SK-N-SH treated with all-trans-retinoic acid at 6 μM for 48 hours (cell line): ENCODE data around the gene DIP2C.

Experiments used
- RARB ChIP-seq: fragments of 250-450 bp; sonication (Bioruptor Pico); IDR thresholded peaks from 2 replicates; pipeline ENCODE4 v1.8.0; 2021; ENCODE audit warnings: mild to moderate bottlenecking, moderate library complexity
- TOX ChIP-seq: fragments of 250-450 bp; sonication (Bioruptor Pico); IDR thresholded peaks from 2 replicates; pipeline ENCODE4 v1.8.0; 2021; ENCODE audit warnings: mild to moderate bottlenecking, moderate library complexity, borderline replicate concordance
- ZC3H10 ChIP-seq: fragments of 250-450 bp; sonication (Bioruptor Pico); IDR thresholded peaks from 2 replicates; pipeline ENCODE4 v1.5.1; 2021; ENCODE audit warnings: mild to moderate bottlenecking, moderate library complexity
- ZFP3 ChIP-seq: fragments of 250-450 bp; sonication (Bioruptor Pico); IDR thresholded peaks from 2 replicates; pipeline ENCODE4 v1.5.0; 2020; ENCODE audit warnings: mild to moderate bottlenecking, moderate library complexity
- ZFP30 ChIP-seq: fragments of 450-650 bp; formaldehyde crosslinking; IDR thresholded peaks from 2 replicates; pipeline ENCODE4 v1.5.0; 2022; ENCODE audit warnings: mild to moderate bottlenecking, moderate library complexity
- ZNF8 ChIP-seq: fragments of 450-650 bp; formaldehyde crosslinking; IDR thresholded peaks from 2 replicates; pipeline ENCODE4 v1.5.0; 2020; ENCODE audit warnings: mild to moderate bottlenecking, moderate library complexity
- TF ChIP-seq, protein P1 (sequence below): fragments of 250-450 bp; sonication (Bioruptor Pico); IDR thresholded peaks from 2 replicates; pipeline ENCODE4 v1.5.1; 2021; ENCODE audit warnings: mild to moderate bottlenecking, moderate library complexity
- TF ChIP-seq, protein P2 (sequence below): fragments of 250-450 bp; sonication (Bioruptor Pico); IDR thresholded peaks from 2 replicates; pipeline ENCODE4 v1.8.0; 2020; ENCODE audit warnings: mild to moderate bottlenecking, moderate library complexity, borderline replicate concordance

DNA sequence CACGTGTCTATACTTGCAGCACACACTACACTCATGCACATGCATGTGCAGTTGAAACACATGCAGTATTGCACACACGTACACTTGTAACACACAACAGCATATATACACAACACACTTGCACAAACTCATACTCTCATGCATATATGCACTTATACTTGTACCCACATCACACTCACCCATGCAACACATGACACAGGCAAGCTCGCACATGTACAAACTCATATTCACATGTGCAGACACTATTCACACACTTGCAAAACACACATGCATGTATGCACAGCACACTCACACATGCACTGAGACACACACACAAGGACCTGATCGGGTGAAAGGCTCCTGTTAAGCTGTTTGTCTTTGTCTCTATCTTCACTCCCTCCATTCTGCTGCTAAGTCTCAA is 384.4 kb downstream of the DIP2C start:
- TF ChIP-seq, protein P1, sequence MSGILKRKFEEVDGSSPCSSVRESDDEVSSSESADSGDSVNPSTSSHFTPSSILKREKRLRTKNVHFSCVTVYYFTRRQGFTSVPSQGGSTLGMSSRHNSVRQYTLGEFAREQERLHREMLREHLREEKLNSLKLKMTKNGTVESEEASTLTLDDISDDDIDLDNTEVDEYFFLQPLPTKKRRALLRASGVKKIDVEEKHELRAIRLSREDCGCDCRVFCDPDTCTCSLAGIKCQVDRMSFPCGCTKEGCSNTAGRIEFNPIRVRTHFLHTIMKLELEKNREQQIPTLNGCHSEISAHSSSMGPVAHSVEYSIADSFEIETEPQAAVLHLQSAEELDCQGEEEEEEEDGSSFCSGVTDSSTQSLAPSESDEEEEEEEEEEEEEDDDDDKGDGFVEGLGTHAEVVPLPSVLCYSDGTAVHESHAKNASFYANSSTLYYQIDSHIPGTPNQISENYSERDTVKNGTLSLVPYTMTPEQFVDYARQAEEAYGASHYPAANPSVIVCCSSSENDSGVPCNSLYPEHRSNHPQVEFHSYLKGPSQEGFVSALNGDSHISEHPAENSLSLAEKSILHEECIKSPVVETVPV (CRISPR knock-in tag), result no peak
- no peak for TF ChIP-seq ZNF8 (CRISPR knock-in tag)
- no peak for TF ChIP-seq RARB (CRISPR knock-in tag)
- no peak for TF ChIP-seq ZFP30 (CRISPR knock-in tag)
- TF ChIP-seq ZFP3 (CRISPR knock-in tag), result no peak
- no peak for TF ChIP-seq ZC3H10 (CRISPR knock-in tag)
- TF ChIP-seq, protein P2, sequence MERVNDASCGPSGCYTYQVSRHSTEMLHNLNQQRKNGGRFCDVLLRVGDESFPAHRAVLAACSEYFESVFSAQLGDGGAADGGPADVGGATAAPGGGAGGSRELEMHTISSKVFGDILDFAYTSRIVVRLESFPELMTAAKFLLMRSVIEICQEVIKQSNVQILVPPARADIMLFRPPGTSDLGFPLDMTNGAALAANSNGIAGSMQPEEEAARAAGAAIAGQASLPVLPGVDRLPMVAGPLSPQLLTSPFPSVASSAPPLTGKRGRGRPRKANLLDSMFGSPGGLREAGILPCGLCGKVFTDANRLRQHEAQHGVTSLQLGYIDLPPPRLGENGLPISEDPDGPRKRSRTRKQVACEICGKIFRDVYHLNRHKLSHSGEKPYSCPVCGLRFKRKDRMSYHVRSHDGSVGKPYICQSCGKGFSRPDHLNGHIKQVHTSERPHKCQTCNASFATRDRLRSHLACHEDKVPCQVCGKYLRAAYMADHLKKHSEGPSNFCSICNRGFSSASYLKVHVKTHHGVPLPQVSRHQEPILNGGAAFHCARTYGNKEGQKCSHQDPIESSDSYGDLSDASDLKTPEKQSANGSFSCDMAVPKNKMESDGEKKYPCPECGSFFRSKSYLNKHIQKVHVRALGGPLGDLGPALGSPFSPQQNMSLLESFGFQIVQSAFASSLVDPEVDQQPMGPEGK (CRISPR knock-in tag), result no peak
- TF ChIP-seq TOX, result no peak
